Astrocyte of the spinal cord (primary cell): ENCODE data around the gene NMUR2.

ENCODE experiments used
- DNase-seq: peaks from one replicate; pipeline ENCODE4 v3.0.0; 2011; ENCODE audit warnings: low read depth, low spot score
- H3K4me3 ChIP-seq: 2 replicates; pipeline ENCODE4 v1.5.1; 2011; ENCODE audit warnings: low read depth, mild to moderate bottlenecking, low read length, moderate library complexity
- CTCF ChIP-seq: IDR thresholded peaks from 2 replicates; pipeline ENCODE4 v1.5.1; 2012; ENCODE audit warnings: low read depth, mild to moderate bottlenecking, low read length, inconsistent platforms
- in situ Hi-C: cut with HindIII; loops from 2 replicates; pipeline ENCODE4 v1.10.0; 2017; ENCODE audit warnings: low sequenced_read_pairs

Gene NMUR2

GRCh38 chr5:152376886-152377285, 28.2 kb downstream of the NMUR2 start:
- no peak overlapping the region for H3K4me3 ChIP-seq
- no peak for TF ChIP-seq CTCF
- DNase-seq: no peak
- in situ Hi-C loops: no loop called here

- H3K4me3 ChIP-seq: no peak overlapping the region
- DNase-seq: no peak
- in situ Hi-C loops: no loop called here
- no peak for TF ChIP-seq CTCF
These were observed 30.3 kb downstream of the NMUR2 start for GRCh38 chr5:152374711-152375275.

- H3K4me3 ChIP-seq: no peak overlapping the region
- TF ChIP-seq CTCF: no peak
- no peak for DNase-seq
- in situ Hi-C loops: no loop called here
These were observed 32.2 kb downstream of the NMUR2 start for GRCh38 chr5:152372875-152373274.

- DNase-seq: no peak
- no peak for TF ChIP-seq CTCF
- H3K4me3 ChIP-seq: no peak overlapping the region
- in situ Hi-C loops: no loop called here
These were observed 35.8 kb downstream of the NMUR2 start for GRCh38 chr5:152369298-152369697.

- in situ Hi-C loops: no loop called here
- no peak overlapping the region for H3K4me3 ChIP-seq
These were observed 37.5 kb downstream of the NMUR2 start for GRCh38 chr5:152367554-152367953.

GRCh38 chr5:152366716-152367115, 38.4 kb downstream of the NMUR2 start:
- no peak overlapping the region for H3K4me3 ChIP-seq
- DNase-seq: no peak
- no peak for TF ChIP-seq CTCF
- in situ Hi-C loops: no loop called here

More at GRCh38 chr5:152367554-152367953, 37.5 kb downstream of the NMUR2 start:
- no peak for TF ChIP-seq CTCF
- no peak for DNase-seq

- TF ChIP-seq CTCF: no peak
- no peak overlapping the region for H3K4me3 ChIP-seq
- in situ Hi-C loops: no loop called here
- DNase-seq: no peak
These were observed 40.2 kb downstream of the NMUR2 start for GRCh38 chr5:152364899-152365298.
